Endothelial cell of umbilical vein (primary cell): Measurements from ENCODE around the gene PSMG2.

Experiments
- CTCF ChIP-seq, 2 donors: IDR thresholded peaks; 1 replicate in 1 of 2; 2 replicates in 1 of 2; pipeline ENCODE4 v1.5.1; 2011; ENCODE audit warnings: low read length in 2 of 2, mild to moderate bottlenecking in 2 of 2, moderate library complexity in 2 of 2, control low read depth in 1 of 2, inconsistent platforms in 1 of 2, low read depth in 1 of 2; ENCODE audit not compliant: insufficient read depth in 1 of 2; ENCODE audit errors: extremely low read depth in 1 of 2
- EZH2 ChIP-seq: IDR thresholded peaks from 2 replicates; pipeline ENCODE4 v1.6.1; 2012; ENCODE audit warnings: borderline replicate concordance, low read depth, mild to moderate bottlenecking, moderate library complexity, low read length, inconsistent platforms; ENCODE audit not compliant: severe bottlenecking

- TF ChIP-seq CTCF (IDR thresholded peaks at IDR 0.05; ENCODE audit: extremely low read depth in 1 of 2, insufficient read depth in 1 of 2, low read depth in 1 of 2, low read length in 2 of 2) (no peak), EZH2 (no peak)
These were observed 23.6 kb upstream of the PSMG2 start for GRCh38 chr18:12679183-12679786.
